Activated CD8-positive, alpha-beta T cell treated with anti-CD3 and anti-CD28 coated beads for 36 hours (primary cell): ENCODE data around the gene SPIB. TPM values are rescaled to one million over a fixed set of nuclear protein-coding genes. Genes with fewer than 3 reads are reported as not detected.

Experiments
- ATAC-seq: fragments of 200-7000 bp; cut with Tn5 transposase; one replicate; pipeline ENCODE4 v1.10.0; 2021; ENCODE audit warnings: mild to moderate bottlenecking, moderate library complexity
- CTCF ChIA-PET: fragments of 350-600 bp; sonication (Branson Sonifier 250); formaldehyde crosslinking; loops from one replicate; lab custom pipeline; 2021; ENCODE audit warnings: antibody characterized with exemption; lab: Charles Lee
- POLR2A ChIA-PET: fragments of 350-600 bp; sonication (Branson Sonifier 250); formaldehyde crosslinking; loops from one replicate; lab custom pipeline; 2021; ENCODE audit warnings: antibody characterized with exemption; lab: Charles Lee
- DNase-seq: peaks from one replicate; pipeline ENCODE4 v3.0.0-alpha.2; 2020
- H3K27ac Mint-ChIP-seq: one replicate; pipeline ENCODE4 v1.8.0; 2021; ENCODE audit warnings: mild to moderate bottlenecking, mixed read lengths
- H3K27me3 Mint-ChIP-seq: one replicate; pipeline ENCODE4 v1.8.0; 2021; ENCODE audit warnings: mixed read lengths
- H3K36me3 Mint-ChIP-seq: one replicate; pipeline ENCODE4 v1.8.0; 2021; ENCODE audit warnings: low read depth, mixed read lengths
- H3K4me1 Mint-ChIP-seq: one replicate; pipeline ENCODE4 v1.8.0; 2021; ENCODE audit warnings: low read depth, mixed read lengths
- H3K4me3 Mint-ChIP-seq: one replicate; pipeline ENCODE4 v1.8.0; 2021; ENCODE audit warnings: mild to moderate bottlenecking, moderate library complexity, mixed read lengths
- H3K9me3 Mint-ChIP-seq: one replicate; pipeline ENCODE4 v1.8.0; 2021; ENCODE audit warnings: mixed read lengths
- intact Hi-C: fragments of 100-400 bp; cut with micrococcal nuclease; formaldehyde crosslinking; loops from one replicate; pipeline ENCODE4 v1.10.0; 2022
- total RNA-seq, 2 experiments: library from RNA; stranded (reverse); gene quantifications; one replicate each; pipeline ENCODE4 v1.2.3, GENCODE V29; 2021
- TF ChIP-seq, protein P1 (sequence below): fragments of 200-600 bp; IDR thresholded peaks from one replicate; pipeline ENCODE4 v1.8.0; 2022; ENCODE audit warnings: antibody characterized with exemption, mild to moderate bottlenecking

The SPIB gene
- total RNA-seq, 2 experiments from 2014 or later: 0.68 to 1.5 TPM

DNA sequence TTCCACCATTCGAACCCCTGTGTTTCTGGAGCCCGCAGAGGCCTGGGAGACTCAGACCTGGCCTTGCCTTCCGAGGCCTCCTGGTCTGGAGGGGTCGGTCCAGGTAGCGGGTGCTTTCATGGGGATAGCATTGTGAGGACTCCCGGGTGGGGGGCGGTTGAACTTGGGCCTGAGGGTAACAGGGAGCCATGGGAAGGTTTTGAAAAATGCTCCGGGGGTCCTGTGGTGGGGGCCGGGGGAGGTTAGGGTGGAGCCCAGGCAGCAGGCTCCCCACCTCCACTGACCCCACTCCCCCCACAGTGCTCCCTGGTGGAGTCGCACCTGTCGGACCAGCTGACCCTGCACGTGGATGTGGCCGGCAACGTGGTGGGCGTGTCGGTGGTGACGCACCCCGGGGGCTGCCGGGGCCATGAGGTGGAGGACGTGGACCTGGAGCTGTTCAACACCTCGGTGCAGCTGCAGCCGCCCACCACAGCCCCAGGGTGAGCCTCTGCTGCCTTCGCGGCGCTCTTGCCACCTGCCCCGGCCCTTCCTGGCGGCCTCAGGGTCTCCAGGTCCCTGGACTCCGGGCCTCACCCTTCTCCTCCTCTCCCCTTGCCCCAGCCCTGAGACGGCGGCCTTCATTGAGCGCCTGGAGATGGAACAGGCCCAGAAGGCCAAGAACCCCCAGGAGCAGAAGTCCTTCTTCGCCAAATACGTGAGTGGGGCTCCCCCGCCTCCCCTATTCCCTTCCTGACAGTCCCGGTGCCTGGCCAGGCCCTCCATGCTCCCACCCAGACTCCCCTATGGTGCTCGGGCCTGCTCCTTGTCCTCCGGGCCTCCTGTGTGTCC lies 61.8 kb downstream of the SPIB start:
- POLR2A ChIA-PET: no interaction called here
- Mint-ChIP-seq H3K4me1 (peaks cover 20% of the 10 kb centered on the region), H3K4me3 (no peak overlapping the region), H3K27ac (no peak overlapping the region), H3K9me3 (no peaks in the 10 kb centered on the region), H3K27me3 (no peaks in the 10 kb centered on the region), H3K36me3 (peaks cover 32% of the 10 kb centered on the region)
- intact Hi-C loops: no loop called here
- DNase-seq (no peak), ATAC-seq (no peak)
- TF ChIP-seq, protein P1, sequence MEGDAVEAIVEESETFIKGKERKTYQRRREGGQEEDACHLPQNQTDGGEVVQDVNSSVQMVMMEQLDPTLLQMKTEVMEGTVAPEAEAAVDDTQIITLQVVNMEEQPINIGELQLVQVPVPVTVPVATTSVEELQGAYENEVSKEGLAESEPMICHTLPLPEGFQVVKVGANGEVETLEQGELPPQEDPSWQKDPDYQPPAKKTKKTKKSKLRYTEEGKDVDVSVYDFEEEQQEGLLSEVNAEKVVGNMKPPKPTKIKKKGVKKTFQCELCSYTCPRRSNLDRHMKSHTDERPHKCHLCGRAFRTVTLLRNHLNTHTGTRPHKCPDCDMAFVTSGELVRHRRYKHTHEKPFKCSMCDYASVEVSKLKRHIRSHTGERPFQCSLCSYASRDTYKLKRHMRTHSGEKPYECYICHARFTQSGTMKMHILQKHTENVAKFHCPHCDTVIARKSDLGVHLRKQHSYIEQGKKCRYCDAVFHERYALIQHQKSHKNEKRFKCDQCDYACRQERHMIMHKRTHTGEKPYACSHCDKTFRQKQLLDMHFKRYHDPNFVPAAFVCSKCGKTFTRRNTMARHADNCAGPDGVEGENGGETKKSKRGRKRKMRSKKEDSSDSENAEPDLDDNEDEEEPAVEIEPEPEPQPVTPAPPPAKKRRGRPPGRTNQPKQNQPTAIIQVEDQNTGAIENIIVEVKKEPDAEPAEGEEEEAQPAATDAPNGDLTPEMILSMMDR: no peak
- CTCF ChIA-PET: interaction anchor here (0.8 kb wide), 1 partner anchor 123 kb away, joined by 3 read pairs; no protein-coding TSS in a partner anchor

Other genes starting within 250 kb of the SPIB start
- not detected for gene MYH14, start 215.3 kb upstream of the SPIB start, total RNA-seq
- under 1 TPM; 0.77 to 0.81 TPM for gene KCNC3, start 89.6 kb upstream of the SPIB start, total RNA-seq
- gene NAPSA, start 53.3 kb upstream of the SPIB start, total RNA-seq: 10 to 100 TPM; 18.3 to 20.0 TPM
- gene NR1H2, start 42.5 kb upstream of the SPIB start, total RNA-seq: 10 to 100 TPM; 50.9 to 52.3 TPM
- 100 to 1,000 TPM; 214 to 215 TPM for gene POLD1, start 34.6 kb upstream of the SPIB start, total RNA-seq
- under 1 TPM; 0.11 to 0.59 TPM for gene MYBPC2, start 14.0 kb downstream of the SPIB start, total RNA-seq
- 10 to 100 TPM; 28.7 to 31.2 TPM for gene EMC10, start 57.6 kb downstream of the SPIB start, total RNA-seq
- 1 to 10 TPM in 1 of 2 experiments, under 1 TPM in 1; 0.36 to 1.5 TPM for gene GARIN5A, start 57.9 kb downstream of the SPIB start, total RNA-seq
- 10 to 100 TPM; 21.6 to 22.6 TPM for gene JOSD2, start 92.3 kb downstream of the SPIB start, total RNA-seq
- not detected for gene ASPDH, start 95.0 kb downstream of the SPIB start, total RNA-seq
- not detected for gene LRRC4B, start 149.5 kb downstream of the SPIB start, total RNA-seq
- gene SYT3, start 220.9 kb downstream of the SPIB start, total RNA-seq: not detected
- 1 to 10 TPM; 1.5 to 3.2 TPM for gene C19orf81, start 230.5 kb downstream of the SPIB start, total RNA-seq